ENCODE results near the gene MAD1L1. TPM values are rescaled to one million over a fixed set of nuclear protein-coding genes. Genes with fewer than 3 reads are reported as not detected.

Gene MAD1L1
- total RNA-seq, 1 experiment from 2014 or later = 103 TPM

- no peak for DNase-seq (ENCODE audit: low spot score)
Observed at GRCh38 chr7:1957471-1958225, 275.1 kb downstream of the MAD1L1 start.

GRCh38 chr7:1956611-1957470, 275.9 kb downstream of the MAD1L1 start:
- DNase-seq (ENCODE audit: low spot score) = no peak

- no peak for DNase-seq (ENCODE audit: low spot score)
Observed at GRCh38 chr7:1956141-1956540, 276.6 kb downstream of the MAD1L1 start.

DNA sequence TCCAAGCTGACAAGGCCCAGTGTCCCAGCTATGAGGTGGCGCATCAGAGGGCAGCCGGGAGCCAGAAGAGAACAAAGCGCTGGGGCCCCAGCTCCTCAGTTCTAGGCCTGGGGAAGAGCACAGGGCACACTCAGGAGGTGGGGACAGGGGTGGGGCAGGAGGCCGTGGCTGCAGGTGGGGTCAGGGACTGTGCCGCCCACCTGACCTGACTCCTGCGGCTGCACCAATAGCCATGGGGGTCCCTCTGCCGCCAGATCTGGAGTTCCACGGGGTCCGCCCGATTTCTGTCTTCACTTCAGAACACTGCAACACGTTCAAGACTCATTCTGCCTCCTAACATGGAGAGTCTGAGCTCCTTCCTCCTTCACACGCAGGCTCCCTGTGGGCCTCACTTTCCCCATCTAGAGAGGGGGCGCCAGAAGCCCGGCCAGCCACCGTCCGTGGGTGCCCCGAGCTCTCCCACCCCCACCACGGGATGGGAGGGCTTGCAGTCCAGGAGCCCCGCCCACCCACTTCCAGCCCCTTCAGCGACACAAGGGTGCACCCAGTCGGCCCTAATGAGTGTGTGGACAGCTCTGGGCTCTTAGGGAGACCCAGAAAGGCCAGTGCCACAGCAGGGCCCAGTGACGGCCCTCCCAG, 278.3 kb downstream of the MAD1L1 start:
- no peak for DNase-seq (ENCODE audit: low spot score)

- no peak for DNase-seq (ENCODE audit: low spot score)
Observed at GRCh38 chr7:1953199-1954190, 279.2 kb downstream of the MAD1L1 start.

GRCh38 chr7:1952781-1953180, 280.0 kb downstream of the MAD1L1 start:
- DNase-seq (ENCODE audit: low spot score) = no peak

- DNase-seq (ENCODE audit: low spot score) = no peak
Observed at GRCh38 chr7:1952169-1952760, 280.5 kb downstream of the MAD1L1 start.

GRCh38 chr7:1951600-1951999, 281.1 kb downstream of the MAD1L1 start:
- DNase-seq (ENCODE audit: low spot score) = no peak

GRCh38 chr7:1951159-1951536, 281.6 kb downstream of the MAD1L1 start:
- DNase-seq (ENCODE audit: low spot score) = no peak

DNA sequence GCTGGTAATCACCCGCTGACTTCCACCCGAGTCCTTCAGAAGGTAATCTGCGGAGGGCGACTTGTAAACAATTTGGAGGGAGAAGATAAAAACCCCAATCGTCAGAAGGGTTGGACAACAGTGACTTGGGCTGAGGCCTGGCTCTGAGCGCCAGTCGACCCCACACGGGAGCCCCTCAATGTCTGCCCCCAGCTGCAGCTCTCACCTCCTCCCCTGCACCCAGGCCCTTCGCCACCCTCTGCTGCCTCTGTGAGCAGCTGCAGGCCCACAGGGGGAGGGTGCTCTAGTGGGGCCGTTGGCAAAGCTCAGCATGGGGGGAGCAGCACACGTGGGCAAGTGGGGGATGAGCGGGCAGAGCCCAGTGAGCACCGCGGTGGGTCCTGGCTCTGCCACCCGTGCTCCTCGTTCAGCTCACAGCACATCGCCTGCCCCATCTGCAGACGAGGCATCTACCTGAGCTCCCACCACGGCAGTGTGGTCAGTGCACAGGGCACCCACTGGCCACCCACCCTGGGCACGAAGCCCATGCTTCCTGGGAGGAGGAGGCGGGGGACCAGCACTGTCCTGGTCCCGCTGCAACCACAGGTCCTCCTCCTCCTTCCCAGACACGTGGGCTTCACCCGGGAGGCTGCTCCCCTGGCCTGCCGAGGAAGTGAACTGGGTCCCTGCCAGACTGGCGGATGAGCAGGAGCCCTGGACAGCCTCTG, 282.1 kb downstream of the MAD1L1 start:
- no peak for DNase-seq (ENCODE audit: low spot score)

- DNase-seq (ENCODE audit: low spot score) = no peak
Observed at GRCh38 chr7:1950066-1950451, 282.7 kb downstream of the MAD1L1 start.

- no peak for DNase-seq (ENCODE audit: low spot score)
Observed at GRCh38 chr7:1949681-1950055, 283.1 kb downstream of the MAD1L1 start.

- DNase-seq (ENCODE audit: low spot score) = no peak
Observed at GRCh38 chr7:1948887-1949680, 283.7 kb downstream of the MAD1L1 start.

GRCh38 chr7:1948301-1948796, 284.4 kb downstream of the MAD1L1 start:
- DNase-seq (ENCODE audit: low spot score) = no peak

DNA sequence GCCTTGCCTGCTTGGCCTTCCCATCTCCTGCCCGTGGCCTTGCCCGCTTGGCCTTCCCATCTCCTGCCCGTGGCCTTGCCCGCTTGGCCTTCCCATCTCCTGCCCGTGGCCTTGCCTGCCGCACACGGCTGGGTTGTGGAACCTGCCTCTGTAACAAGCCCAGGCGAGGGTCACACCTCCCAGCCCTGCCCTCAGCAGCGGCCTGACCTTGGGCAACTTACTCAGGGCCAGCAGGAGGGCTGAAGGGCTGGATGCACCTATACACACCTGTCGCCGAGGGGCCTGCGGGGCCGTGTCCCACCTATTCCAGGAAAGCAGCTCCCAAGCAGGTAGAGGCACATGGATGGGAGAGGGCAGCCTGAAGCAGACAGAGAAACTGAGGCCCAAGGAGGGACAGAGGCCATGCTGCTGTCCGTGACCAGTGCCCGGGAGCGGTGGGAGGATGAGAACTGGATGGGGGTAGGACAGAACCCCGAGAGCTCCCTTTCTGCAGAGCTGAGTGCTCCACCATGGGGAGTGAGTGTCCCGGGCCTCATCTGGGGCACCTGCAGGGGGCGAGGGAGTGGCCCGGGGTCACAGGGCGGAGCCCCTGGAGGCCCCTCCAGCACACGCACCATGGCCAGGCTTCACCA, 285.0 kb downstream of the MAD1L1 start:
- DNase-seq (ENCODE audit: low spot score) = no peak

DNA sequence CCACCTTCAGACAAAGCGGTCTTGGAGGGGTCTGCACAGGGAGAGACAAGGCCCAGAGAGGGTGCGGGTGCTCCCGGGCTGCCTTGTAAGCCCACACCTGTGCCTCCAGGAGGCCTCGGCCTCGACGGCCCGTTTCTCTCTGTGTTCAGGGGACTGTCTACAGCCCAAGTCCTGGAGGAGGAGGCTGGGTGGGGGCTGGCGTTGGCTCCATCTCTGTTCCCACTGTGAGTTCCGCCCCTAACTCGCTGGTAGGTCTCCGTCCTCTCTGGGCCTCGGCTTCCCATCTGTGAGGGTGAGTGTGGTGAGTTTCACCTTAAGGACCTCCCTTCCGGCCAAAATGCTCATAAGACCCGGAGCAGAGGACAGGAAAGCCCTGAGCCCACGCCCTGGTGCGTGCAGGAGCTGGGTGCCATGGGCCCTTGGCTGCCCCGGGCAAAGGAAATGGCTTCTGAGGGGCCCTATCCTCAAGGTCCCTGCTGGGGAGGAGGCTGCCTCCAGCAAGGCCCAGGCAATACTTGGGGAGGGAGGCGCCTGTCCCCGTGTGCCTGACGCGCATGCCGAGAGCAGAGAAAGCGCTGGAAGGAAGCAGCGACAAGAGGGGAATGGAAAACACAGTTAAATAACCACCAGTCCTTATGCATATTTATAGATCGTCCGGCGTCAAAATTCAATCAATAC, 285.8 kb downstream of the MAD1L1 start:
- DNase-seq (ENCODE audit: low spot score) = no peak

DNA sequence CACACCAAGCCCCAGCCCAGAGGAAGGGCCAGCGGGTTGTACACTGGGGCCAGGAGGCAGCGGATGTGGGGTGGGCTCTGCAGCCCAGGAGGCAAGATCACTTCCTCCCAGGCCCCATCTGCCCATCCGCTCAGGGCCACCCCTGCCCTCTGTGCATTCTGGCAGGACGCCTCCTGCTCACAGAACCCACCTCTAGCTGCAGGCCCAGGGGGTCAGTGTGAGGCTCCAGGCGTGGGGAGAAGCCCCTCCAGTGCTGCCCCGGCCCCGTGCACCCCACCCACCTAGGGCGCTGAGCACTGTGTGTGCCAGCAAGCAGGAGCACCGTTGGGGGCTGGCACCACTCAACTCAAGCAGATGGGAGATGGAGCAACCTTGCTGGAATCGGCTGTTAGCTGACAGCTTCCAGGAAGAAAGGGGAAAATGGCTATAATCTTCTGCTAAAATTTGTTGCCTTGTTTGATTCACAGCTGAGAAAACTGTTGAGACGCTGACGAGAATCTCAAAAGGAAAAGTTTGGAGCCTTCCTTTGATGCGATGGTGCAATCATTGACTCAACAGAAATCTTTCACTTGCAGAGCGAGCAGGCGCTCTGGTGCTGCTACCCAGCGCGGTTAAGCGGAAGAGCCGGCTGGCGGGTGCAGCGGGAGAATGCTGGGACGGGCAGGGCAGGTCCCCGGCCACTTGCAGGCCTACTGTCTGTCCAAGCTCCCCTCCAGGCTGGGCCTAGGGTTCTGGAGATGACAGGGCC, 286.5 kb downstream of the MAD1L1 start:
- DNase-seq (ENCODE audit: low spot score) = no peak
